Measurements from ENCODE around the gene ARPC5L.

ARPC5L gene

DNA sequence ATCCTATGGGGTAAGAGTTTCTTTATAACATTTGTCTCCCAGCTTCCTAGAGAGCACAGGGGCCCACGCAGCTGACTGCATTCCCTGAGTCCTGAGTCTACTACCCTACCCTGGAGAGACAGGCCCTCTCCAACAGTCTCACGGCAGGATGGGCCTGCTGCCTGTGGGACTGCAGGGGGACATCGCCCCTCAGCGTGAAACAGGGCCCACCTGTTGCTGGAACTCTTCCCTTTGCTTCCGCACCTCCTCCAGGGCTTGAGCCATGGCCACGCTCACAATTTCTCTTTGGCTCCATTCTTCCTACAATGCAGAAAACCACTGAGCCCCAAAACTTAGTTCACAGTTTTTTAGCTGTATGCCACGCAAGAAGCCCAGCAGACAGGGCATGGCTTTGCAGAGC is 28.2 kb downstream of the ARPC5L start:
- H3K36me3 ChIP-seq (ENCODE audit: control insufficient read depth in 1 of 2, insufficient read depth in 2 of 2, low read length in 2 of 2) = peaks cover 29 to 58% of the 10 kb centered on the region in 2 experiments
- no peaks in the 10 kb centered on the region for H3K79me1 ChIP-seq (ENCODE audit: low read length)
- H2AFZ ChIP-seq (ENCODE audit: insufficient read depth, low read length, poor library complexity) = no peak overlapping the region
- WGBS (ENCODE audit: extremely low coverage, insufficient coverage, insufficient read length) = no CpG with 5 or more reads among the region's 7 CpGs
- H3K4me2 ChIP-seq (ENCODE audit: low read length) = no peak overlapping the region
- H4K91ac ChIP-seq (ENCODE audit: low read depth, low read length) = no peak overlapping the region
- H2BK12ac ChIP-seq (ENCODE audit: low read length) = no peak overlapping the region
- H3K4me3 ChIP-seq (ENCODE audit: low read depth, low read length) = no peak overlapping the region
- no peaks in the 10 kb centered on the region for H3K27me3 ChIP-seq (ENCODE audit: insufficient read depth, low read length)
- H3K79me2 ChIP-seq (ENCODE audit: control insufficient read depth, insufficient read depth, low read length, poor library complexity) = no peaks in the 10 kb centered on the region
- no peak overlapping the region for H3K23ac ChIP-seq (ENCODE audit: low read length)
- no peak overlapping the region for H3K27ac ChIP-seq (ENCODE audit: low read depth, low read length)
- no peak overlapping the region for H3K14ac ChIP-seq (ENCODE audit: low read length)
- H4K8ac ChIP-seq (ENCODE audit: low read depth, low read length) = no peak overlapping the region
- no peaks in the 10 kb centered on the region for H3K4me1 ChIP-seq (ENCODE audit: control insufficient read depth in 1 of 2, insufficient read depth in 2 of 2, low read length in 2 of 2)
- no peak for DNase-seq
- no peak overlapping the region for H2BK120ac ChIP-seq (ENCODE audit: insufficient read depth, low read length, poor library complexity)
- no peak overlapping the region for H2BK5ac ChIP-seq (ENCODE audit: low read depth, low read length, poor library complexity)
- no peak overlapping the region for H2AK5ac ChIP-seq (ENCODE audit: low read length)
- H3K4ac ChIP-seq (ENCODE audit: low read depth, low read length) = no peak overlapping the region
- no peak overlapping the region for H3K9ac ChIP-seq (ENCODE audit: low read length)
- H3K9me3 ChIP-seq (ENCODE audit: insufficient read depth, low read depth, low read length) = peaks cover 6% of the 10 kb centered on the region
- no peak overlapping the region for H3K18ac ChIP-seq (ENCODE audit: low read length)
- no peak overlapping the region for H4K12ac ChIP-seq (ENCODE audit: low read depth, low read length)

DNA sequence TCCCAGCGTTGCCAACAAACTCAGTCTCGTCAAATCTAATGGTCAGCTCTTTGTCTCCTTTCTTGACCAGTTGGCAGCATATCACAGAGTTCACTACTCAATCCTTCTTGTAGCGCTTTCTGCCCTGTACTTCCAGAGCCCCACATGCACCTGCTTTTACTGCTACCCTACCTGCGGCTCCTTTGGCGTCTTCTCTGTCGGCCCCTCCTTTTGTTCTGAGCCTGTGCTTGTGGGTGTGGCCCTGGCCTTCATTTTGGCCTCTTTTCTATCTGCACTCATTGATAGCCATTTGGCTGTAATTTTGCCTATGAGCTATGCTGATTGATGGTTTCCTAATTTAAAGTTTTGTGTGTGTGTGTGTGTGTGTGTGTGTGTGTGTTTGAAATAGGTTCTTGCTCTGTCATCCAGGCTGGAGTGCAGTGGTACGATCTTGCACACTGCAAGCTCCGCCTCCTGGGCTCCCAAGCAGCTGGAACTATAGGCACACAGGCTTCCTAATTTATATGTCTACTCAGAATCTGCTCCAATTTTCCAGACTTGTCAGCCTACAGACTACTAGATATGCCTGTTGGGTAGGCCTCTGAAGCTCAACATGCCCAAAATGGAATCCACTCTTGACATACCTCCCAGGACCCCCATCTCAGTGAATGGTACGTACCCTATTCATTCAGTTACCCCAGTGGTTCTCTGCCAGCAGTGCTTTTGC is 32.3 kb downstream of the ARPC5L start:
- H3K27ac ChIP-seq (ENCODE audit: low read depth, low read length) = no peak overlapping the region
- no peaks in the 10 kb centered on the region for H3K27me3 ChIP-seq (ENCODE audit: insufficient read depth, low read length)
- DNase-seq = no peak
- H3K4me3 ChIP-seq (ENCODE audit: low read depth, low read length) = no peak overlapping the region
- H3K4me1 ChIP-seq (ENCODE audit: control insufficient read depth in 1 of 2, insufficient read depth in 2 of 2, low read length in 2 of 2) = no peaks in the 10 kb centered on the region
- no peak overlapping the region for H3K9ac ChIP-seq (ENCODE audit: low read length)
- no peaks in the 10 kb centered on the region for H3K79me2 ChIP-seq (ENCODE audit: control insufficient read depth, insufficient read depth, low read length, poor library complexity)
- no peak overlapping the region for H2AK5ac ChIP-seq (ENCODE audit: low read length)
- H3K36me3 ChIP-seq (ENCODE audit: control insufficient read depth in 1 of 2, insufficient read depth in 2 of 2, low read length in 2 of 2) = peaks cover 19 to 34% of the 10 kb centered on the region in 2 experiments
- WGBS (ENCODE audit: extremely low coverage, insufficient coverage, insufficient read length) = no CpG with 5 or more reads among the region's 9 CpGs
- no peak overlapping the region for H2BK5ac ChIP-seq (ENCODE audit: low read depth, low read length, poor library complexity)
- H2AFZ ChIP-seq (ENCODE audit: insufficient read depth, low read length, poor library complexity) = no peak overlapping the region
- H2BK120ac ChIP-seq (ENCODE audit: insufficient read depth, low read length, poor library complexity) = no peak overlapping the region
- H3K14ac ChIP-seq (ENCODE audit: low read length) = no peak overlapping the region
- peaks cover 2% of the 10 kb centered on the region for H3K9me3 ChIP-seq (ENCODE audit: insufficient read depth, low read depth, low read length)
- no peaks in the 10 kb centered on the region for H3K79me1 ChIP-seq (ENCODE audit: low read length)
- no peak overlapping the region for H4K91ac ChIP-seq (ENCODE audit: low read depth, low read length)
- H3K23ac ChIP-seq (ENCODE audit: low read length) = no peak overlapping the region
- H4K8ac ChIP-seq (ENCODE audit: low read depth, low read length) = no peak overlapping the region
- H3K4me2 ChIP-seq (ENCODE audit: low read length) = no peak overlapping the region
- no peak overlapping the region for H3K4ac ChIP-seq (ENCODE audit: low read depth, low read length)
- no peak overlapping the region for H3K18ac ChIP-seq (ENCODE audit: low read length)
- H2BK12ac ChIP-seq (ENCODE audit: low read length) = no peak overlapping the region
- H4K12ac ChIP-seq (ENCODE audit: low read depth, low read length) = no peak overlapping the region

DNA sequence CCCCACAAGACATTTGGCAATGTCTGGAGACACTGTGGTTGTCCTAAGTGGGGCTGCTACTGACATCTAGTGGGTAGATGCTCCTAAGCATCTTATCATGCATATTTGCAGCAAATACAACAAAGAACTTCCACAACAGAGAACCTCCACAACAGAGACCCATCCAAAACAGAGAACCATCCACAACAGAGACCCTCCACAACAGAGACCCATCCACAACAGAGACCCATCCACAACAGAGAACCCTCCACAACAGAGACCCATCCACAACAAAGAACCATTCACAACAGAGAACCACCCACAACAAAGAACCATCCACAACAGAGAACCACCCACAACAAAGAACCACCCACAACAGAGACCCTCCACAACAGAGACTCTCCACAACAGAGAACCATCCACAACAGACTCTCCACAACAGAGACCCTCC is 32.8 kb downstream of the ARPC5L start:
- Histone ChIP-seq H2BK5ac (ENCODE audit: low read depth, low read length, poor library complexity) (no peak overlapping the region), H3K4ac (ENCODE audit: low read depth, low read length) (no peak overlapping the region), H3K36me3 (ENCODE audit: control insufficient read depth in 1 of 2, insufficient read depth in 2 of 2, low read length in 2 of 2) (peaks cover 20 to 35% of the 10 kb centered on the region in 2 experiments), H3K4me2 (ENCODE audit: low read length) (no peak overlapping the region), H3K14ac (ENCODE audit: low read length) (no peak overlapping the region), H3K4me3 (ENCODE audit: low read depth, low read length) (no peak overlapping the region), H3K23ac (ENCODE audit: low read length) (no peak overlapping the region), H3K9ac (ENCODE audit: low read length) (no peak overlapping the region), H2AK5ac (ENCODE audit: low read length) (no peak overlapping the region), H4K91ac (ENCODE audit: low read depth, low read length) (no peak overlapping the region), H4K12ac (ENCODE audit: low read depth, low read length) (no peak overlapping the region), H3K18ac (ENCODE audit: low read length) (no peak overlapping the region), H3K9me3 (ENCODE audit: insufficient read depth, low read depth, low read length) (peaks cover 2% of the 10 kb centered on the region), H3K79me2 (ENCODE audit: control insufficient read depth, insufficient read depth, low read length, poor library complexity) (no peaks in the 10 kb centered on the region), H3K79me1 (ENCODE audit: low read length) (no peaks in the 10 kb centered on the region), H2AFZ (ENCODE audit: insufficient read depth, low read length, poor library complexity) (no peak overlapping the region), H2BK120ac (ENCODE audit: insufficient read depth, low read length, poor library complexity) (no peak overlapping the region), H3K4me1 (ENCODE audit: control insufficient read depth in 1 of 2, insufficient read depth in 2 of 2, low read length in 2 of 2) (no peaks in the 10 kb centered on the region), H3K27ac (ENCODE audit: low read depth, low read length) (no peak overlapping the region), H3K27me3 (ENCODE audit: insufficient read depth, low read length) (no peaks in the 10 kb centered on the region), H4K8ac (ENCODE audit: low read depth, low read length) (peak overlapping the region; percentile 33), H2BK12ac (ENCODE audit: low read length) (no peak overlapping the region)
- peak in 1 of 2 donors; percentile 12 for DNase-seq

DNA sequence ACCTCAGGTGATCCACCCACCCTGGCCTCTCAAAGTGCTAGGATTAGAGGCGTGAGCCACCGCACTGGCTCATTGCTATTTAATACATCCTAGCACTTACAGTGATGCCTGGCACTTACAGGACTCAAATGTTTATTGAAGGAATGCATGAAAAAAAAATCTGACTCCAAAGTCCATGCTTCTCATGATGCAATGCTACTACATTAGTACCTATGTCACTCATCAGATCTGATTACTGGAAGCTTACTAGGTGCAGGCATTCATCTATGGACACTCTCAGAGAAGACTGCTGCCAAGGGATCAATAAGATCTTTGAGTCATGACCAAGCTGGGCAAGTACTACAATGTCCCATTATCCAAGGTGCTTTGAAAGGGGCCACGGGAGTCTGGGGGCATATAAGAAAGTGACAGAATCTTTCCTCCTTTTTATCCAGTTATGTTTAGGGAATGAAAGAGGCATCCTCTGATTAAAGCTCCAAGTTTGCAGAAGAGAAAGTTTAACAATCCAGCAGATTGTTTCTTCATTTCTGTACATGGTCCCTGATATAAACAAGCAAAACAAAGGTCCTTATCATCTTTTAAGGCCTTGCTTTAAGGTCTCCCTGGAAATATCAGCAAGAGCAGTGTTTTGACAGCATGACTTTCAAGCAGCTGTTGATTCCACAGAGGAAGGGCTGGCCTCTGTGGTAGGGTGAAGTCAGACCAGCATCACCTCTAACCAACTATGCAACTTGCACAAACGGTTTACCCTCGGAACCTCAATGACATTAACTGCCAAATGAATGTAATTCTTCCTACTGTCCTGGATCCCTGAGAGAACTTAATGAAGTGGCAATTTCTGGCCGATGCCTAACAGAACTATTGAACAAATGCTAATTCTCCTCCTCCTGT is 35.9 kb downstream of the ARPC5L start:
- no peak overlapping the region for H3K4ac ChIP-seq (ENCODE audit: low read depth, low read length)
- H3K79me2 ChIP-seq (ENCODE audit: control insufficient read depth, insufficient read depth, low read length, poor library complexity) = no peaks in the 10 kb centered on the region
- no peak overlapping the region for H2AFZ ChIP-seq (ENCODE audit: insufficient read depth, low read length, poor library complexity)
- no peak overlapping the region for H3K14ac ChIP-seq (ENCODE audit: low read length)
- DNase-seq = peak; percentile 47 to 75
- H3K27ac ChIP-seq (ENCODE audit: low read depth, low read length) = no peak overlapping the region
- H4K8ac ChIP-seq (ENCODE audit: low read depth, low read length) = no peak overlapping the region
- no peak overlapping the region for H3K4me3 ChIP-seq (ENCODE audit: low read depth, low read length)
- no peaks in the 10 kb centered on the region for H3K79me1 ChIP-seq (ENCODE audit: low read length)
- peaks cover 19 to 24% of the 10 kb centered on the region in 2 experiments for H3K36me3 ChIP-seq (ENCODE audit: control insufficient read depth in 1 of 2, insufficient read depth in 2 of 2, low read length in 2 of 2)
- H3K4me2 ChIP-seq (ENCODE audit: low read length) = no peak overlapping the region
- H2BK12ac ChIP-seq (ENCODE audit: low read length) = no peak overlapping the region
- H3K27me3 ChIP-seq (ENCODE audit: insufficient read depth, low read length) = no peaks in the 10 kb centered on the region
- no peak overlapping the region for H2BK120ac ChIP-seq (ENCODE audit: insufficient read depth, low read length, poor library complexity)
- H3K18ac ChIP-seq (ENCODE audit: low read length) = no peak overlapping the region
- no peaks in the 10 kb centered on the region for H3K4me1 ChIP-seq (ENCODE audit: control insufficient read depth in 1 of 2, insufficient read depth in 2 of 2, low read length in 2 of 2)
- no peak overlapping the region for H3K23ac ChIP-seq (ENCODE audit: low read length)
- no peak overlapping the region for H4K12ac ChIP-seq (ENCODE audit: low read depth, low read length)
- WGBS (ENCODE audit: extremely low coverage, insufficient coverage, insufficient read length) = no CpG with 5 or more reads among the region's 6 CpGs
- H3K9me3 ChIP-seq (ENCODE audit: insufficient read depth, low read depth, low read length) = no peaks in the 10 kb centered on the region
- H4K91ac ChIP-seq (ENCODE audit: low read depth, low read length) = no peak overlapping the region
- no peak overlapping the region for H2BK5ac ChIP-seq (ENCODE audit: low read depth, low read length, poor library complexity)
- H2AK5ac ChIP-seq (ENCODE audit: low read length) = no peak overlapping the region
- H3K9ac ChIP-seq (ENCODE audit: low read length) = no peak overlapping the region
